ENCODE results near the gene COL26A1. TPM values are rescaled to one million over a fixed set of nuclear protein-coding genes. Genes with fewer than 3 reads are reported as not detected.

Gene COL26A1
- total RNA-seq, 1 experiment from 2014 or later = 42.6 TPM

GRCh38 chr7:101442426-101443070, 79.9 kb downstream of the COL26A1 start:
- H4K8ac ChIP-seq (replicated peaks; ENCODE audit: insufficient read length, low read depth, low read length) = peak overlapping the region; percentile 67
- H2BK15ac ChIP-seq (ENCODE audit: low read depth, low read length) = no peak overlapping the region
- WGBS (ENCODE audit: extremely low coverage, insufficient read length, low lambda C conversion rate) = 100% methylated on average over 2 of the region's 15 CpGs
- no peaks in the 10 kb centered on the region for H3K4me1 ChIP-seq (ENCODE audit: insufficient read depth, low read length)
- H3K27ac ChIP-seq (ENCODE audit: insufficient read length, low read depth, low read length) = no peak overlapping the region
- no peak overlapping the region for H3K56ac ChIP-seq (ENCODE audit: insufficient read length, low read depth, low read length)
- no peak overlapping the region for H2BK12ac ChIP-seq (ENCODE audit: insufficient read length, low read depth, low read length)
- no peak overlapping the region for H2BK20ac ChIP-seq (ENCODE audit: low read depth, low read length, poor library complexity, severe bottlenecking)
- TF ChIP-seq CTCF (conservative IDR thresholded peaks at IDR 0.05) = no peak
- no peaks in the 10 kb centered on the region for H3K23me2 ChIP-seq (ENCODE audit: insufficient read length, low read depth, low read length, poor library complexity, severe bottlenecking)
- H3K79me2 ChIP-seq (ENCODE audit: insufficient read depth, low read length) = no peaks in the 10 kb centered on the region
- peak overlapping the region; percentile 62 for H3K18ac ChIP-seq (ENCODE audit: insufficient read length, low read depth, low read length)
- no peak overlapping the region for H3T11ph ChIP-seq (ENCODE audit: low read length)
- H3K23ac ChIP-seq (ENCODE audit: insufficient read length, low read depth, low read length) = peak overlapping the region; percentile 56
- H3K9ac ChIP-seq (ENCODE audit: extremely low read depth, insufficient read length, low read length) = no peak overlapping the region
- no peaks in the 10 kb centered on the region for H4K20me1 ChIP-seq (ENCODE audit: control insufficient read depth, insufficient read depth, insufficient read length)
- Mint-ChIP-seq H3K4me3 (no peak overlapping the region), H3K27ac (peak overlapping the region; percentile 2 to 31 (median 16); a peak in 5 of 7 replicates), H3K4me1 (peaks cover 0 to 7% of the 10 kb centered on the region in 2 experiments; a peak in 1 of 4 replicates), H3K9me3 (no peaks in the 10 kb centered on the region), H3K36me3 (ENCODE audit: insufficient read depth in 1 of 3, low read depth in 3 of 3) (peaks cover 0 to 2% (median 0%) of the 10 kb centered on the region in 3 experiments; a peak in 1 of 7 replicates), H3K27me3 (ENCODE audit: low read depth) (no peaks in the 10 kb centered on the region)
- no peak overlapping the region for H3K4me2 ChIP-seq (ENCODE audit: insufficient read depth, insufficient read length, low read length)
- no peaks in the 10 kb centered on the region for H3K9me3 ChIP-seq (ENCODE audit: control insufficient read depth, low read depth, low read length)
- DNase-seq = no peak
- H2AFZ ChIP-seq (ENCODE audit: low read length) = no peak overlapping the region
- H4K91ac ChIP-seq (ENCODE audit: insufficient read length, low read depth, low read length) = no peak overlapping the region
- H2BK120ac ChIP-seq (ENCODE audit: low read depth, low read length, poor library complexity, severe bottlenecking) = no peak overlapping the region
- no peak overlapping the region for H2AK5ac ChIP-seq (ENCODE audit: insufficient read length, low read length)
- no peak overlapping the region for H3K4ac ChIP-seq (ENCODE audit: low read depth, low read length)
- H3K79me1 ChIP-seq (ENCODE audit: insufficient read depth, low read depth, low read length, poor library complexity, severe bottlenecking) = no peaks in the 10 kb centered on the region
- H2BK5ac ChIP-seq (ENCODE audit: insufficient read length, low read length) = peak overlapping the region; percentile 66
- H3K27me3 ChIP-seq (ENCODE audit: insufficient read depth, low read length) = no peaks in the 10 kb centered on the region
- H3K14ac ChIP-seq (ENCODE audit: insufficient read depth, low read length) = no peak overlapping the region
- peak overlapping the region; percentile 73 for H4K5ac ChIP-seq (ENCODE audit: insufficient read length, low read depth, low read length)
